Uterus (tissue), 4 donors: ENCODE data around the gene EMILIN3. TPM values are rescaled to one million over a fixed set of nuclear protein-coding genes. Genes with fewer than 3 reads are reported as not detected.
"Not testable (repeated sequence)": the region's sequence is repeated elsewhere in the genome, so short reads cannot be mapped to it uniquely, and the experiment has no call there.

ENCODE experiments used
- DNase-seq, 2 donors: peaks; one replicate each; pipeline ENCODE4 v3.0.0-alpha.2; 2019 to 2020
- H3K27ac ChIP-seq, 2 donors: fragments of 200-600 bp; sonication (generic); 1 replicate in 1 of 2; 2 replicates in 1 of 2; pipeline ENCODE4 v1.5.1; 2016 to 2018
- H3K27me3 ChIP-seq, 2 donors: fragments of 200-600 bp; sonication (generic); one replicate each; pipeline ENCODE4 v1.5.1; 2018 to 2019; ENCODE audit warnings: control low read depth in 1 of 2
- H3K36me3 ChIP-seq, 2 donors: fragments of 200-600 bp; sonication (generic); one replicate each; pipeline ENCODE4 v1.5.1; 2019; ENCODE audit warnings: control low read depth in 1 of 2
- H3K4me1 ChIP-seq, 2 donors: fragments of 200-600 bp; sonication (generic); one replicate each; pipeline ENCODE4 v1.5.1; 2018 to 2019; ENCODE audit warnings: control low read depth in 1 of 2
- H3K4me3 ChIP-seq, 2 donors: fragments of 200-600 bp; sonication (generic); 1 replicate in 1 of 2; 2 replicates in 1 of 2; pipeline ENCODE4 v1.5.1; 2018 to 2019; ENCODE audit warnings: mild to moderate bottlenecking in 1 of 2
- H3K9me3 ChIP-seq, 2 donors: fragments of 200-600 bp; sonication (generic); one replicate each; pipeline ENCODE4 v1.5.1; 2019; ENCODE audit warnings: control low read depth in 1 of 2
- CTCF ChIP-seq, 4 experiments: fragments of 200-600 bp in 2 of 4; fragments of 450-650 bp in 2 of 4; sonication (generic) in 2 of 4; IDR thresholded peaks; one replicate each; pipeline ENCODE4 v1.5.1; 2016 to 2019; ENCODE audit warnings: antibody characterized with exemption in 4 of 4, mild to moderate bottlenecking in 2 of 4, moderate library complexity in 1 of 4
- POLR2A ChIP-seq, 2 donors: fragments of 450-650 bp; IDR thresholded peaks; one replicate each; pipeline ENCODE4 v1.6.1; 2016; ENCODE audit warnings: antibody characterized with exemption in 2 of 2, mild to moderate bottlenecking in 1 of 2, moderate library complexity in 1 of 2
- intact Hi-C: fragments of 100-400 bp; cut with DNase I; formaldehyde crosslinking; loops from one replicate; pipeline ENCODE4 v1.15.1; 2023; ENCODE audit warnings: low total_unique reads
- total RNA-seq, 4 donors: library from RNA; depleted of rRNA in 3 of 4; stranded (reverse); fragments of >200 nt in 3 of 4; gene quantifications; one replicate each; pipeline versions ENCODE4 v1.1.0 to v1.2.4, GENCODE V29; 2014 to 2023
- donor health status: DM: yes; HTN: yes; CAD: no.

The EMILIN3 gene
- total RNA-seq, 4 donors from 2014 or later, result 0.29 to 53.0 (median 2.4) TPM

- intact Hi-C loops, result no loop called here
- H3K4me1 ChIP-seq, result peaks cover 0 to 4% of the 10 kb centered on the region in 2 donors
- H3K9me3 ChIP-seq, result no peaks in the 10 kb centered on the region
- peak overlapping the region in 1 of 2 donors; percentile 61 for H3K27ac ChIP-seq
- DNase-seq, result no peak
- TF ChIP-seq CTCF (IDR thresholded peaks at IDR 0.05), result no peak
- no peak for TF ChIP-seq POLR2A (IDR thresholded peaks at IDR 0.05)
- H3K36me3 ChIP-seq, result no peaks in the 10 kb centered on the region
- no peak overlapping the region for H3K4me3 ChIP-seq
- no peaks in the 10 kb centered on the region for H3K27me3 ChIP-seq
Measured at GRCh38 chr20:41314386-41314785, 52.2 kb downstream of the EMILIN3 start.

- intact Hi-C loops, H3K4me1 ChIP-seq, H3K27me3 ChIP-seq, H3K27ac ChIP-seq, DNase-seq, H3K4me3 ChIP-seq, H3K9me3 ChIP-seq, H3K36me3 ChIP-seq: not testable (repeated sequence)
Measured at GRCh38 chr20:41312009-41312408, 54.6 kb downstream of the EMILIN3 start.

Other genes with a start within 250 kb of the EMILIN3 start
- 100 to 1,000 TPM in 3 of 4 donors, 10 to 100 TPM in 1; 38.8 to 180 (median 138) TPM for gene PLCG1, start 229.3 kb downstream of the EMILIN3 start, total RNA-seq
- gene ZHX3, start 49.1 kb downstream of the EMILIN3 start, total RNA-seq, result 10 to 100 TPM; 18.7 to 85.2 (median 25.0) TPM
- gene LPIN3, start 26.0 kb downstream of the EMILIN3 start, total RNA-seq, result 10 to 100 TPM in 2 of 4 donors, 1 to 10 TPM in 2; 7.4 to 30.5 (median 10.2) TPM